Measurements from ENCODE around the gene RYK. TPM values are rescaled to one million over a fixed set of nuclear protein-coding genes. Genes with fewer than 3 reads are reported as not detected.
A peak's percentile ranks its signal among the peaks of the same experiment; 100 is the strongest.

RYK gene
- total RNA-seq, 1 experiment from 2014 or later: 76.1 TPM

DNA sequence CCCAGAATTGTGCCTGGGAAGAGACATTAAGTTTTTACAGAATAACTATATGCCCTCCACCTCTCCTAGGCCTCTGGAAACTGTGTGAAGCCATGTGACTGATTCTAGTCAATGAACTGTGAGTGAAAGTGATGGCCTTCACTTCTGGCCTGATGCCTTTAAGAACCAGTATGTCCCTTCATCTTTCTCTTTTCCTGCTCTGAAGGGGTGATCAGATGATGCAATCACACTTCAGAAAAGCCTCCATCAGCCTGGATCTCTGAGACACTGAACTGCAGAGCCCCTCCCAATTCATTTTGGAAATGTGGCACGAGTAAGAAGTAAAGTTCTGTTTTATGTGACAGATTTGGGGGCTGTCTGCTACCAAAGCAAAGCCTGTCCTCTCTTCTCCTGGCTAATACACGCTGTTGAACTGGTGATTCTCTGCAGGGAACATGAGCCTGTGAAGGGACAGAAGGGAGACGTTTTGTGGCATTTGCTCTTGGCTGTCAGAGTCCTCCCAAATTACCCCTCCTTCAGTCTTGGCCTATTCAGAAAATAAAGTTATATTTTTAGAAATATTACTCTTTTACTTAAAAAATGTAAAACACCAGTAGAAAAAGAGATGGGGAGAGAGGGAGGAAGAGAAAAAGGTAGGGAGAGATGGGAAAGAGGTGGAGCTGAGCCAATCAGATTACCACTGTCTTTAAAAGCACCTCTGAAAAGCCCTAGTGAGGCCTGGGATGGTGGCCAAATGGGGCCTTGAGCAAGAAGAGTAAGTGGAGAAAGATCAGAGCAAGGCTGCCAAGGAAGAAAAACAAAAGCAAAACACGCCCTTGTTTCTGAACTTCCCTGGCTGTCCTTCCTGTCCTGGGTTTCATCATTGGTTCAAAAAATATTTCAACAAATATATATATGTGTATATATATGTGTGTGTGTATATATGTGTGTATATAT is 40.9 kb upstream of the RYK start:
- H3K36me3 Mint-ChIP-seq (ENCODE audit: insufficient read depth, unreplicated experiment): no peaks in the 10 kb centered on the region
- peaks cover 15% of the 10 kb centered on the region for H3K4me1 Mint-ChIP-seq (ENCODE audit: insufficient read depth, unreplicated experiment)
- intact Hi-C loops (cut with micrococcal nuclease): no loop called here
- peaks cover 8% of the 10 kb centered on the region for H3K27me3 Mint-ChIP-seq (ENCODE audit: insufficient read depth, unreplicated experiment)
- H3K4me3 Mint-ChIP-seq (ENCODE audit: unreplicated experiment): no peak overlapping the region
- BruUV-seq (replicated peaks): no TSS peak
- DNase-seq (ENCODE audit: unreplicated experiment): peak; percentile 97
- ChIA-PET POLR2A (interaction anchor here (1.6 to 1.9 kb wide), 3 partner anchors 43 to 79 kb away, joined by 4 to 7 read pairs (median 5); no protein-coding TSS in a partner anchor), CTCF (interaction anchor here (0.7 to 1.3 kb wide), 2 partner anchors 79 to 153 kb away, joined by 3 to 7 read pairs; no protein-coding TSS in a partner anchor)
- H3K9me3 Mint-ChIP-seq (ENCODE audit: unreplicated experiment): peaks cover 12% of the 10 kb centered on the region
- TF ChIP-seq, protein P1, sequence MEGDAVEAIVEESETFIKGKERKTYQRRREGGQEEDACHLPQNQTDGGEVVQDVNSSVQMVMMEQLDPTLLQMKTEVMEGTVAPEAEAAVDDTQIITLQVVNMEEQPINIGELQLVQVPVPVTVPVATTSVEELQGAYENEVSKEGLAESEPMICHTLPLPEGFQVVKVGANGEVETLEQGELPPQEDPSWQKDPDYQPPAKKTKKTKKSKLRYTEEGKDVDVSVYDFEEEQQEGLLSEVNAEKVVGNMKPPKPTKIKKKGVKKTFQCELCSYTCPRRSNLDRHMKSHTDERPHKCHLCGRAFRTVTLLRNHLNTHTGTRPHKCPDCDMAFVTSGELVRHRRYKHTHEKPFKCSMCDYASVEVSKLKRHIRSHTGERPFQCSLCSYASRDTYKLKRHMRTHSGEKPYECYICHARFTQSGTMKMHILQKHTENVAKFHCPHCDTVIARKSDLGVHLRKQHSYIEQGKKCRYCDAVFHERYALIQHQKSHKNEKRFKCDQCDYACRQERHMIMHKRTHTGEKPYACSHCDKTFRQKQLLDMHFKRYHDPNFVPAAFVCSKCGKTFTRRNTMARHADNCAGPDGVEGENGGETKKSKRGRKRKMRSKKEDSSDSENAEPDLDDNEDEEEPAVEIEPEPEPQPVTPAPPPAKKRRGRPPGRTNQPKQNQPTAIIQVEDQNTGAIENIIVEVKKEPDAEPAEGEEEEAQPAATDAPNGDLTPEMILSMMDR (IDR thresholded peaks at IDR 0.05; ENCODE audit: unreplicated experiment): no peak
- H3K27ac Mint-ChIP-seq (ENCODE audit: low read depth, unreplicated experiment): peak overlapping the region; percentile 44

DNA sequence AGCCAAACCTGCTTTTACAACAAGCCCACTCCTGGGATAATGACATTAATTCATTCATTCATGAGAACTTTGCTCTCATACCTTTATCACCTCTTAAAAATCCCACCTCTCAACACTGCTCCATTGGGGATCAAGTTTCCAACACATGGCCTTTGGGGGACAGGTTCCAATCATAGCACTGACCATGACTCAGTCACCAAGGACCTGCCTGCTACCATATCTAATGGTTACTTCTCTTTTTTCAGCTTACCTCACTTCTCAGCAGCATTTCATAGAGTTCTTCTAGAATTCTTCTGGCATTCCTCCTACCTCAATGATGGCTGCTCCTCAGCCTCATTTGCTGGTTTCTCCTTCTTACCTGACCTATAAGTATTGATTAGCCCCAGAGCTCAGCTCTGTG is 36.9 kb upstream of the RYK start:
- ChIA-PET POLR2A (no interaction called here), CTCF (interaction anchor here (1.1 to 1.5 kb wide), 3 partner anchors 20 to 75 kb away, joined by 6 to 7 read pairs (median 6); no protein-coding TSS in a partner anchor)
- no peaks in the 10 kb centered on the region for H3K36me3 Mint-ChIP-seq (ENCODE audit: insufficient read depth, unreplicated experiment)
- BruUV-seq (replicated peaks): no TSS peak
- peaks cover 15% of the 10 kb centered on the region for H3K4me1 Mint-ChIP-seq (ENCODE audit: insufficient read depth, unreplicated experiment)
- H3K27me3 Mint-ChIP-seq (ENCODE audit: insufficient read depth, unreplicated experiment): peaks cover 8% of the 10 kb centered on the region
- no peak overlapping the region for H3K4me3 Mint-ChIP-seq (ENCODE audit: unreplicated experiment)
- TF ChIP-seq, protein P1 (IDR thresholded peaks at IDR 0.05; ENCODE audit: unreplicated experiment): no peak
- H3K27ac Mint-ChIP-seq (ENCODE audit: low read depth, unreplicated experiment): no peak overlapping the region
- intact Hi-C loops (cut with micrococcal nuclease): no loop called here
- DNase-seq (ENCODE audit: unreplicated experiment): no peak
- H3K9me3 Mint-ChIP-seq (ENCODE audit: unreplicated experiment): peaks cover 12% of the 10 kb centered on the region

DNA sequence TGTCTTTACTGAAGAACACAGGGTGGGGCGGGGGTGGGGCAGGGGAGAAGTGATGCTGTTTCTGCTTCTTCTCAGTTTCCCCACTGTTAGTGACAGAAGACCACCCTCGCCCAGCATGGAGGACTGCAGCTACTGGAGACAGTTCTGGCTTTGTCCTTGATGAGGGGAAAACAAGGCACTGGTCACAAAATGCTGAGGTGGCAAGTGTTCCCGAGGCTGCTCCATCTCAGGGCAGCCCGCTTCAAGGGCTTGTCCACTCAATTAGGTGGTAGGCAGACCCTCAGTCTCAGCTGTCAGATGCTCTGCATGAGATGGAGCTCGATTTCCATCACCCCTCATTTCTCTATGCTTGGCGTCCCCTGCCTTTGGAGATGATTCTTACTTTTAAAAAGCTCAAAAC is 33.8 kb upstream of the RYK start:
- no peak overlapping the region for H3K27ac Mint-ChIP-seq (ENCODE audit: low read depth, unreplicated experiment)
- ChIA-PET POLR2A (interaction anchor here (0.7 kb wide), 1 partner anchor 11 kb away, joined by 4 read pairs; no protein-coding TSS in a partner anchor), CTCF (interaction anchor here (0.6 to 2.8 kb wide), 6 partner anchors 10 to 189 kb away, joined by 3 to 11 read pairs (median 4); no protein-coding TSS in a partner anchor)
- H3K27me3 Mint-ChIP-seq (ENCODE audit: insufficient read depth, unreplicated experiment): peaks cover 8% of the 10 kb centered on the region
- TF ChIP-seq, protein P1 (IDR thresholded peaks at IDR 0.05; ENCODE audit: unreplicated experiment): no peak
- H3K9me3 Mint-ChIP-seq (ENCODE audit: unreplicated experiment): peaks cover 19% of the 10 kb centered on the region
- peaks cover 13% of the 10 kb centered on the region for H3K4me1 Mint-ChIP-seq (ENCODE audit: insufficient read depth, unreplicated experiment)
- no peaks in the 10 kb centered on the region for H3K36me3 Mint-ChIP-seq (ENCODE audit: insufficient read depth, unreplicated experiment)
- no peak for DNase-seq (ENCODE audit: unreplicated experiment)
- intact Hi-C loops (cut with micrococcal nuclease): no loop called here
- no peak overlapping the region for H3K4me3 Mint-ChIP-seq (ENCODE audit: unreplicated experiment)
- BruUV-seq (replicated peaks): no TSS peak

DNA sequence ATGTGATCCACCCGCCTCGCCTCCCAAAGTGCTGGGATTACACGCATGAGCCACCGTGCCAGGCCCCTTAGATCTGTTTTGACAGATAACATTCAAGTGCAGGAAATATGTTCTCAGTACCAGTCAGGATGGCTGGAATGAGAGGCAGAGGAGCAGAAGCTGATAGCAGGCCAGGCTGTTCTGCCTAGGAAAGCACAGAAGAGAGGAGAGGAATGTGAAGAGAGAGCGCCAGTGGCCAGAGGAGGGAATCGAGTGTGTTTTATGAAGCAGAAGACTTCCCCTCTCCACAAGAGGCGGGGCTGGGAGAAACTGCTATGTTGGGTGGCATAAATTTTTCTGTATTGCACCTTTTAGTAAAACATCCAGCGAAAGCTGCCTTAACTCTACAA is 32.0 kb upstream of the RYK start:
- DNase-seq (ENCODE audit: unreplicated experiment): no peak
- no peaks in the 10 kb centered on the region for H3K36me3 Mint-ChIP-seq (ENCODE audit: insufficient read depth, unreplicated experiment)
- no TSS peak for BruUV-seq (replicated peaks)
- peaks cover 5% of the 10 kb centered on the region for H3K27me3 Mint-ChIP-seq (ENCODE audit: insufficient read depth, unreplicated experiment)
- H3K4me1 Mint-ChIP-seq (ENCODE audit: insufficient read depth, unreplicated experiment): peaks cover 9% of the 10 kb centered on the region
- no peak overlapping the region for H3K27ac Mint-ChIP-seq (ENCODE audit: low read depth, unreplicated experiment)
- intact Hi-C loops (cut with micrococcal nuclease): no loop called here
- POLR2A ChIA-PET: no interaction called here
- peaks cover 10% of the 10 kb centered on the region for H3K9me3 Mint-ChIP-seq (ENCODE audit: unreplicated experiment)
- H3K4me3 Mint-ChIP-seq (ENCODE audit: unreplicated experiment): no peak overlapping the region
- CTCF ChIA-PET: interaction anchor here (1.0 to 2.8 kb wide), 2 partner anchors 16 to 70 kb away, joined by 3 to 11 read pairs; no protein-coding TSS in a partner anchor
- TF ChIP-seq, protein P1 (IDR thresholded peaks at IDR 0.05; ENCODE audit: unreplicated experiment): no peak
